Measurements from ENCODE around the gene DCLRE1B.

The DCLRE1B gene

DNA sequence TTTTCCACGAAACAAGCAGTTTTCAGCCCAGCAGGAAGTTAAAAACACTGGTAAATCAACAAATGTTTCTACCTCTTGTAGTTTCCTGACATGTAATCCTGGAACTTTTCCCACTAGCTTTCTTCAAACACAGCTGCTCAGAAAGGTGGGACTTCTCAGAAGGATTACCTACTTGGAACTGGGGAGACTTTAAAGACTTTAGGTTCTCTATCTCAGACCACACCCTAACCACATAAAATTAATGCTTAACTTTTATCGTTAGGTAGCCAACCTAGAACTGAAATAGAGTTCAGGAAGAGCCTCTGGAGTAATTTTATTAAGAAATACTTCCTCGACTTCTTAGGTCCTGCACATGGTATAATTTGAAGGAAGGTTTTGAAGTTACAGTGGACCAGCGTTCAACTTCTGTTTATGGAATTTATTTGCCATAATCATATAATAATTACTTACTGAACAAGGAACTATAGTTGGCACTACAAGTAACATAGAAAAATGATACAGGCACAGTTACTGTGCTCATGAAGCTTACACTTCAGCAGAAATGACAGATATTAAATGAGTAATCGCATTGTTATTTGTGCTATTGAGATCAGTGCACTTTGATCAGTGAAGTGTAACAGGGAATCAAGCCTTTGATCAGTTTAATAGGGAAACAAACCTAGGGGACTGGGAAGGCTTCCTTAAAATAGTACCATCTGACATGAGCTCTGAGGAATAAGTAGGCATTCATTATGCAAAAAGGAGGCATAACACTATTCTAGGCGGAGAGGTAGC, 17.5 kb upstream of the DCLRE1B start, which contains the start of gene BCL2L15:
BCL2L15 (minus strand) TSS at position 180 of the 774 bp plus-strand sequence. CDS start 206 bp downstream, outside the sequence.
- no peak for DNase-seq

DNA sequence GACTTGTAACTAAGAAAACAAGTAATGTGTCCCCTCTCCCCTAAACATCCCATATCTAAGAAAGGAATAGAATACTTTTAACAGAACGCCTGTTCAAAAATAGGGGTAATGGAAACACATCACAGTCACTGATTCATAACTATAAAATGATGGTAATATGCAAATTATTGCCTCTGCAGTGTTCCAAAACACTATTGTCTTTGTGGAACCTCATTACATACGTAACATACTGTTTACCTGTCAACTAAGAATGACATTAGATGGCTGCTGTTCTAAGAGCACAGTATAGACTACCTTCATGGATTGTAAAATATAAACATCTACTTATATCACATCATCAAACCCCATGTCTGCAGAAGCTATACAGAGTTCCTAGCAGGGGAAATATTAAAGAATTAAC, 14.3 kb upstream of the DCLRE1B start:
- DNase-seq: no peak

DNA sequence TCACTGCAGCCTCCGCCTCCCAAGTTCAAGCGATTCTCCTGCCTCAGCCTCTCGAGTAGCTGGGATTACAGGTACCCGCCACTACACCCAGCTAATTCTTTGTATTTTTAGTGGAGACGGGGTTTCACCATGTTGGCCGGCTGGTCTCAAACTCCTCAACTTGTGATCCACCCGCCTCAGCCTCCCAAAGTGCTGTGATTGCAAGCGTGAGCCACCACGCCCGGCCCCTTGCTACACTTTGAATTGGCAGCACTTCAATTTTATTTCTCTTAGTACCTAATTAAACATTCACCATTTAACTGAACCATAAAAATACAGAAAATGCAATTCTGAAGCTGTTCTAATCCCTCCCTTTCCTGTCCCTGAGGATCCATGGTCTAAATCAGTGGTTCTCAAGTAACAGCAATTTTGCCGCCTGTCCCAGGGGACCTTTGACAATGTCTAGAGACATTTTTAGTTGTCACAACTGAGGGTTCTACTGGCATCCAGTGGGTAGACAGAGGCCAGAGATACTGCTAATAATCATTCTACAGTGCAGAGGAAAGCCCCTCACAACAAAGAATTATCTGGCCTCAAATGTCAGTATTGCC, 13.4 kb upstream of the DCLRE1B start:
- DNase-seq: no peak

DNA sequence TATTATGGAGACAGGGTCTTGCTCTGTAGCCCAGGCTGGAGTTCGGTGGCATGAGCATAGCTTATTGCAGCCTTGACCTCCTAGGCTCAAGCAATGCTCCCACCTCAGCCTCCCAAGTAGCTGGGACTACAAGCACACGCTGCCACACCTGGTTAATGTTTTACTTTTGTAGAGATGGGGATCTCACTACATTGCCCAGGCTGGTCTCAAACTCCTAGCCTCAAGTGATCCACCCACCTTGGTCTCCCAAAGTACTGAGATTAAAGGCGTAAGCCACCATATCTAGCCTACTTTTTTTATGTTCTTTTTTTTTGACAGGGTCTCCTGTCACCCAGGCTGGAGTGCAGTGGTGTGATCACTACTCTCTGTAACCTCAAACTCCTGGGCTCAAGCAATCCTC, 11.9 kb upstream of the DCLRE1B start:
- no peak for DNase-seq

DNA sequence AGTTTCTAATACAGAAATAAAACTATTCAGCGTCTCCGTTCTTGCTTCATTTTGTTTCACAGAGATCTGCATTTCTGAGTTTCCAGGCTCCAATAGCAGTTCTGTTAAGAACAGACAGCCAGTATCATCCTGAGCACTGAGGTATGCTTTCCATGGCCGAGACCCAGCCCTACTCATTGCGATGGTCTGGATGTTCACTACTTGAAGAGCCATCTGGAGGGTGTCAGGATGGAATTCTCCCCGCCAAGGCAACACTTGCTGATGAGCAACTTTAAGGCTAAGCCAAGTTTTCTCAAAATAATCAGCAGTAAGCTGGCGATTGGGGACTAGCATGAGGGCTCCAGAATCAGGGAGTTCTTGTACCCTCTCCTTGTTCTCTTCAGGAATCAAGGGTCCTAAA, 10.0 kb upstream of the DCLRE1B start:
- no peak for DNase-seq

DNA sequence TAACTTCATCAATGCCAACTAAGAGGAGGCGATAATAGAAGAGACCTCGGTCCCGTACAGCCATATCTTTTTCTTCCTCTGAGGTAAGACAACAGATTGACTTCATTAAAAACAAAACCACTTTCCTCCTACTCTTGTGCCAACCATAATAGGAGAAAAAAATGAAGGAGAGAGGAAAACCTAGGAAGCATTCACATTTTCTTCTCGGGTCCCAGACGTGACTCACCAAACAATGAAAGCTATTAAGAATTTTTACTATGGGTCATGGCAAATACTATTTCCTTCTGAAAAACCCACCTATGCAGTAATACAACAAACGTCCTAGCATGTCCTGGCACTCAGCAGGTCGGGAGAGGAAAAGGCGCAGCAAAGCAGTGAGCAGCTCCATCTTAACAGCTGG, 9.2 kb upstream of the DCLRE1B start:
- no peak for DNase-seq

DNA sequence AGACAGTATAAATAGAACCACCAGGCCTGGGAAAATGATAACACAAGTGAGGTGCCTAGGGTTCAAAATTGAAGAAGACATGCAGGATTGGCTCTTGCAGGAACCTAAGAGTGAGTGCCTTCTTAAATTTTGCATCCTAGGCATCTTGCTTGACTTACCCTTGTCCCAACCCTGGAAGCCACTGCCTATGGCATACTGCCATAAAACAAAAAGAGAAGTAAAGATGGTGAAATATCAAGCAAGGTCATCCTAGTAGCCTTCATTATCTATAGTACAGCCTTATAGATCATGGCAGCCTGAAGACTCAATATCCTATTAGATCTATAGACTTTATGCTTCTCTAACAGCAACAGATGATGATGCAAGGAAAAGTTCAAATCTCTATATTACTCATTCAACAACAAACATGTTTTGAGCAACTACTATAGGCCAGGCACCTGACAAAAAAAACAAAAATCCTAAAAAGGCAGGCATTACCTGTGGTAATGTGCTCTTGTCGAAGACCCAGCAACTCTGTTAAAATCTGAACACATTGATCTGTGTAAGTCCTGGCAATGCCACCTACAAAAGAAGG, 6.8 kb upstream of the DCLRE1B start:
- peak; percentile 17 for DNase-seq

DNA sequence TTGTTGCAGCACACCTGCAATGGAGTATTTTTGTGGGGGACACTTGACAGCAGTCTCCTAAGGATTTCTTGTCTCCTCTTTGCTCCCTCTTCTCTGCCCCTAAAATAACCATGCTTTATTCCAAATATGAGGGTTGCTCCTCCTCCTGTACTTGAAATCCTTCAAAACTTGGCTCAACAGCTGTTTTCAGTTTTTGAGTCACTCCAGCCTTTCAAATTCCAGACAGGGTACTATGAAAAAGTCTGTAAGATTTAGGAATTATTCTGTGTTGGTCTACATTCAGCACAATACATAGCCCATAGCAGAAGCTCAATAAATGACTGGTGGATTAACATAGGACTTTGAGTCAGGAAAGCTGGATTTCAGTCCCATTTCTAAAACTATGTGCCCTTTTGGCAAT, 6.0 kb upstream of the DCLRE1B start:
- DNase-seq: no peak

DNA sequence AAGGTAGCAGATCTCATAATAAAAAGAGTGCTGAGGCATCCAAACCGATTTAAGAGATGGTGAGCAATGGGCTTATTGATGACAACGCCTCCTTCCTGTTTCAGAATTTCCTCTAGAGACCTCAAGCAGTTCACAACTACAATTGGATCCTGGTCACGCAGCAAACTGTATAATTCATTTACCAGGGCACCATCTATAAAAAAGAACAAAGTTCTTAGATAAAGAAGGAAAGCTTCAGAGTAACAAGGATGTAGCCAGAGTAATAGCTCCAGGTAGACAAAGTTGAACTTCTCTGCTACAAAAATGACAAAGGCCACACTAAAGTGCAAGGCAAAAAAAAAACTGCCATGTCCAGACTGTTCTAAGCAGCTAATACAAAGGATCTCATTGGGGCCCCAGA, 3.9 kb upstream of the DCLRE1B start:
- no peak for DNase-seq

DNA sequence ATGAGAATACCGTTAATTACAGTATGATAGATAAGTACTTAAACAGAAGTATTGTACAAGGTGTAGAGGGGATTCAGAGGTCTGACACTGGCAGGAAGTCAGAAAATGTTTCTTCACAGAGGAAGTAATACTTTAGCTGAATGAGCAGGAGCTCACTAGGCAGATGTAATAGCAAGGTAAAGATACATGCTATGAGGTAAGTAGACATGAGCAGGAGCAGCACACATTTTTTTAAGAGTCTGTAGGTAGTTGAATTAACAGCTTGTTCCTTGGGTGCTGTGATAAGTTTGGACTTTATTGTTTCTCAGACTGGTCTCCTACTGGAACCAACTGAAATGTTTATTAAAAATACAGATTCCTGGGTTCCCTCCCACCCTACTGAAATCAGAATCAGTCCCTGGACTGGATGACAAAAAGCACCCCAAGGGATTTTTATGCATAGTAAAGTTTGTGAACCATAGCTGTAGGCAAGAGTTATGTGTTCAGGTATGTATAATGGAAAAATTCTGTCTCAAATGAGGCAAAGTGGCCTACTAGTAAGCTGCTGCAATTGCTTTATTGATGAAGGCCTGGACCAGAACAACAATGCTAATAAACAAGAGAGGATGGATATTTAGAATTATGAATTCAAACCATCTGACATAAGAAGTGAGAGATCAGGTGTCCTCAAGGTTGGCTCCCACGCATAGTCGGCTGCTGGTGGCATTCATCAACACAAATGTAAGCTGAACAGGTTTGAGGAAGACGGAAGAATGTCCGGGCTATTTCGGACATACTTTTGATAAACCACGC, 1.4 kb upstream of the DCLRE1B start:
- DNase-seq: peak; percentile 24

DNA sequence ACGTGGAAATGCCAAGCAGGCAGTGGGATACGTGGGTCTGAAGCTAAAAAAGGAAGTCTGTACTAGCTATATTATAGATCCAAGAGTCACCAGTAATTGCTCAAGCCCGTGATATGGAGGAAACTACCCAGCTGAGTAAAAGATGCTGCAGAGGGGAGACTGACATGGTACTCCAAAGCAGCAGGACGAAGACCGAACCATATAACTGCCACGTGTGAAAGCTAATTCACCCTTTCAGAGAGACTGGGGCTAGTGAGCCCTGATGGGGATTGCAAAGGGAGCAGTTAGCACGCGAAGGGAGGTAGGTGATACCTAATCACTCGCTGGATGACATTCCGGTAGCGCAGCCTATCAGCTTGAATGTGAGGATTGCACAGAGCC, 843 bp upstream of the DCLRE1B start:
- no peak for DNase-seq

DNA sequence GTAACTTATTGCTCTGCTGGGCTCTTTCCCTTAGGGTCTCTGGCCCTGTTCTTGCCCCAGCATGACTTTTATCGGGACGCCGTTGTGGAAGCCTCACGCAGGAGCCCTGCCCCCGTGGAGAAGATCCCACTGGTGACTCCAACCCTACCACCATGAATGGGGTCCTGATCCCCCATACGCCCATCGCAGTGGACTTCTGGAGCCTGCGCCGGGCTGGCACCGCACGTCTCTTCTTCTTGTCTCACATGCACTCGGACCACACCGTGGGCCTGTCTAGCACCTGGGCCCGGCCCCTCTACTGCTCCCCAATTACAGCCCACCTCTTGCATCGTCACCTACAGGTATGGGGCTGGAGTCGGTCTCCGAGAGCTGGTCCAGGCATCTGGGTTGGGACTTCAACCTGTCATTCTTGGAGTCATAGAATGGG, 322 bp downstream of the DCLRE1B start:
- peak; percentile 44 for DNase-seq

DNA sequence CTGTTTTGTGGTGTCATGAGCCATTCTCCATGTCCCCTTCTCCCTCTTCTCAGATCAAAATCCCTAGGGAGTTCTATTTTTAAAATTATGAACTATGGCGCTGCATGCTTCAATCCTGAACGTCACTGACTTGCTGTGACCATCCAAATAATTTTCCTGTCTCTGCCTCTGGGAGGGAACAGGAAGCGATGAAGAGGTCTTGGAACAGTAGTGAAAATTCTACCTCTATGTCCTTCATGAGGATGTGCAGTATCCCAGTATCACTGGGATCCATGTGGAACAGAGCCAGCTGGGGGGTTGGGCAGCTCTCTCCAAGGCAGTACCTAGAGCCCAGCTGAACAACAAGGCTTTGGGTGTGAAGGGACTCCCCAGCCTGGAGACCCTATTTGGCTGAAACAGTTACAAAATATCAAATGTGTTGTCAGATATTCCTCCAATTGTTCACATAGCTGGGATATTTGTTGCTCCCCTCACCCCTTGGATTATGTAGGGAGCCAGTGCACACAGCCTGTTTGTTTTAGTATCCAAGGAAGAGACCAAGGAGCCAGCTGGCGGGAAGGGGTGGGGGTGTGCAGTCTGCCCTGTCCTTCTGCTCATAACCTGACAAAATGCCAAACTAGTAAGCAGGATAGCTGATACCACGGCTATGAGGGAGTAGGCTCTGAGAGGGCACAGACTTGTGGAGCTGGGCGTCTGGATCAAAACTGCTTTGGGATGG, 7.6 kb downstream of the DCLRE1B start:
- no peak for DNase-seq

DNA sequence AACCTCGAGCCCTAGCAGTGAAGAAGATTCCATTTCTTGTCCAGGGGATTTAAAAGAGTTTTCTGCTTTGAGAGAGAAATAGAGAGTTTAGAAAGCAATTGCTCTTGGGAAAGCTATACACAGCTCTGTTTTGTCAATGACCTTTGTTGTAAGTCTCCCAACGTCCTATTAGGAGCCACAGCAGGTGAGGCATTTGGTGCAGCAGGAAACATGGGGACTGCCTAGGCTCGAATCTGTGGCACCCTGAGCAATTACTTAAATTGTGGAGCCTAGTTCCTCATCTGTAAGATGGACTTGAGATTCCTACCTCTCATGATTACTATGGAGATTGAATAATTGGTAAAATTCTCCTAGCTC, 8.2 kb downstream of the DCLRE1B start:
- no peak for DNase-seq

DNA sequence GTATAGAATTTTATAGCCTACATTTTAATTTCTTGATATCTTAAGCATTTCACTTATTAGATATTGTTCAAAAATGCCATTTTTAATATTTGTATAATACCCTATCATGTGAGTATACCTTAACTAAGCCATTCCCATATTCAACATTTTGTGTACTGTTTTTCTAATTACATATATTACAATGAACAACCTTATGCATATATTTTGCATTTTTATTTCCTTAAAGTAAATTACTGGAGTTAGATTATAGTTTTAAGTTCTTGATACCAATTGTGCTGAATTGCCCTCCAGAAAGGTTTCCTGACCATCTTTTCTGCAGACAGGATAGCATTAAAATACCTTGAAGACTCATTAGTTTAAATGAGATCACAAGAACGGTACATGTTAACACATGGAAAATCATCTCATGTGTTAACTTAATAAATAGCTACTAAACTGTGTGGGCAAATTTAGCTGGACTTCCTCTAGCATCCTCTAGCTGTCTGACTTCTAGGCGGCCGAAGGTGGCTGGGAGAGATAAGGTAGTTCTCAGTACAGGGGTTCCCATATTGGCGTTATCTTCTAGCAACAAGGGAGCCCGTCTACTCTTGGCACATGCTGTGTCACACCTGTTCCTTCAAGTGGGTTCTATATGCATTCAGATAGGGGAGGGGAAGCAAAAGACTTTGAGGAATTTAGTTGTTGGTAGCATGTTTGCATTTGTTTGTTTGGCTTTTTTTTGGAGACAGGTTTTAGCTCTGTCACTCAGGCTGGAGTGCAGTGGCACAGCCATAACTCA, 8.9 kb downstream of the DCLRE1B start:
- DNase-seq: no peak

DNA sequence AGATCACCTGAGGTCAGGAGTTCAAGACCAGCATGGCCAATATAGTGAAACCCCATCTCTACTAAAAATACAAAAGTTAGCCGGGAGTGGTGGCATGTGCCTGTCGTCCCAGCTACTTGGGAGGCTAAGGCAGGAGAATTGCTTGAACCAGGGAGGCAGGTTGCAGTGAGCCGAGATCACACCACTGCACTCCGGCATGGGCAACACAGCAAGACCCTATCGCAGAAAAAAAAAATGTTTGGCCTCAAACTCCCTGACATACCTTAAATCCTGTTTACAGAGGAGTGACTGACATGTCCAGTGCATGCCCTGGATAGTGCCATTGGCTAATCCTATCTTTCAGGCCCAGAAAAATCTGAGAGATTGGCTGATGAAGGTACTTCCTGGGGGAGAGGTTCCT, 11.8 kb downstream of the DCLRE1B start:
- no peak for DNase-seq

DNA sequence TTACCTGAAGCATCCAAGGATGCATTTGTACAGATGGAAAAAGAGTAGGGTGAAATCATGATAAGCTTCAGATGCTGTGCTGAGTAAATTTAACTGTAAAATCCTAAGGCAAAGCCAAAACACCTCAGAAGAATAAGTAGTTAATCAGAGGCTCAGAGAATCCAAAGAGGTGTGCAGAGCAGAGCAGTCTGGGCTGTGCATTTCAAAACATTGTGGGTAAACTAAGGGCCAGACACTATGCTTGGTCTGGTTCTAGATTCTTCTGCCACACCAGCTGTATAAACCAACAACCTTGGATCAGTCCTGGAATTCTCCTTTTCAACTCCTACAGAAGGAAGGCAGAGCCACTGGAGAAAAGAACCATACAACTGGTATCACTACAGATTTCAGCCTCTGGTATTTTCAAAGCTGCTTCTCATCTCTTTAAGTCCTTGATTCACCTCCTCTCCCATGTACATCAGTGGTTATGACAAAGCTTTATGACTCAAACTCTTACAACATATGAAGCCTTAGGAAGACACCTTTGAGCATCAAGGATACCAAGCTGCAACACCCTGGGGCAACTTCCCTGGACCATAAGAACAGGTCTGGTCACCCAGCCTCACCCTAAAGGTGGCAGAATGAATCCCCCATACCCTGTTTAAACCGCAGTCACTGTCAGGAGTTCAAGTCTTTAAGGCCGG, 12.4 kb downstream of the DCLRE1B start:
- no peak for DNase-seq

DNA sequence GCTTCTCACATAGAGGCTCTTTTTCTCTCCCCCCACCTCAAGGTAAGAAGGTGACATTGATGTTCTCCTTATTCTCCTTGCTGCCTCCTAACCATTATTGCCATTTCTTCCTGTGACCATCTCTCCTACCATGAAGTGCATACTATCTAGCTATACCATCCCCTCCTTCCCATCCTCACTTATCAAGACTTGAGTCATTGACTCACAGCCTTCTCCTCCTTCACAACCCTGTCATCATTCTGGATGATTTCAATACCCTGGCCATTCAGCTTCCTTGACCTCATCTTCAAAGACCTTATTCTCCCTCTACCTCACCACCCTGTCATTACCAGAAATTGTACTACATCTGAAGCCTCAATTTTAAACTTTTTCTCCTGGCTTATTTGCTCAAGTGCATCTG, 13.1 kb downstream of the DCLRE1B start:
- DNase-seq: no peak

DNA sequence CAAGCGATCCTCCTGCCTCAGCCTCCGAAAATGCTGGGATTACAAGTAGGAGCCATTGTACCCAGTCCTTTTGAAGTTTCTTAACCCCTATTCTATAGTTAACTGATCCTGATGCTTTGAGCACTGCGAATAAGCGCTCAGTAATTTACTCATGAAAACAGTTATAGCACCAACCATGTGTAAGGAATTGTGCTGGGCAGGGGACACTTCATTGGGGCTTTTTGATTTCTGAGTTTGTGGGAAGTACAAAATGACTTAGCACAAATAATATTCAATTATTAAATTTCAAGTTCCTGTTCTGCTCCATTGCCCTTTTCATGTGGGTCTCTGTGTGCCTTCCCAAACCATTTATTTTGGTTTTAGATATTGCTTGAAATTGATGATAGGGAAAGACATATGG, 17.8 kb downstream of the DCLRE1B start:
- DNase-seq: no peak

DNA sequence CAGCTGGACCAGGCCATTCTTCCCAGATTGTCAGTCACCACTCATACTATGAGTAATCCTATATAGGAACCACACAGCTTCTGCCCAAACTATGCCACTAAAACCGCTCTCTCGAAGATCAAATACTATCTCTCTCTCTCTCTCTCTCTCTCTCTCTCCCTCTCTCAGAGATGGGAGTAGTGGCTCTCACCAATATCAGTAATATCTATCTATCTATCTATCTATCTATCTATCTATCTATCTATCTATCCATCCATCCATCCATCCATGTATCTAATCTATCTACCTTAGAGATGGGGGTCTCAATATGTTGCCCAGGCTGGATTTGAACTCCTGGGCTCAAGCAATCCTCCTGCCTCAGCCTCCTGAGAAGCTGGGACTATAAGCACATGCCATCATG, 19.3 kb downstream of the DCLRE1B start:
- DNase-seq: no peak

DNA sequence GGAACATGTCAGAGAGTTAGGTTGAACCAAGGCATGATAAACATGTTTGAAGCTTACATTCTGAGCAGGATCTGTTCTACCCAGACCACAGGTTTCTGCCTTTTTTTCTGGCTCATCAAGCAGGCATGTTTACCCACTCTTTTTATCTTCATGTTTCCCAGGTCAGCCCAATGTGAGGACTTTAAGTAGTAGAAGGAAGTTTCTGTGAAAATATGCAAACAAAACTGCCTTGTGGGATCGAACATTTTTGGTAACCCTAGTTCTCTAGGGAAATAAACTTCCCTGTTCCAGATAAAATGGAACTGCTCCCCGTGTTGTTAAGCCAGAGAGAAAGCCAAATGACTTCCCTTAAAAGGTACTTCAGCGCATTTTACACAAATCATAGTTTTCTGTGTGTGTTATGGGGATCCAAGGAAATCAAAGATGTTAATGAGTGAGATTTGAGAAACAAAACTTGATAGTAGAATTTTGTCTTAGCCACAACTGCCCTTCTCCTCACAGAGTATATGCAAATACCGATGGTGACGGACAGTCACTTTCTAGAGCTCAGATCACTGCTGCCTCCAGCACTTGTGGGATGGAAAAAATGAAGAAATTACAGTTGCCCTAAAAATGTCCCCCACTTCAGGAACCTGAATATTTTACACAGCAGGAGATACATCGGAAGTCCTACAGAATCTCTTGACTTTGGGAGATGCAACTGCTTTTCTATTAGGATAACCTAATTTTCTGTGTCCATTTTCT, 23.2 kb downstream of the DCLRE1B start:
- DNase-seq: no peak

All from activated CD4-positive, alpha-beta T cell treated with anti-CD3 and anti-CD28 coated beads, Interleukin-2, Interleukin-6, amounts not matched to agents 100 ng/mL and 50 ng/mL, durations not matched to agents 16 hours and 8 hours (primary cell).